Measurements from ENCODE around the gene MAP2.

MAP2 gene

GRCh38 chr2:209741953-209742352 lies 318.1 kb downstream of the MAP2 start:
- no peak for DNase-seq

DNA sequence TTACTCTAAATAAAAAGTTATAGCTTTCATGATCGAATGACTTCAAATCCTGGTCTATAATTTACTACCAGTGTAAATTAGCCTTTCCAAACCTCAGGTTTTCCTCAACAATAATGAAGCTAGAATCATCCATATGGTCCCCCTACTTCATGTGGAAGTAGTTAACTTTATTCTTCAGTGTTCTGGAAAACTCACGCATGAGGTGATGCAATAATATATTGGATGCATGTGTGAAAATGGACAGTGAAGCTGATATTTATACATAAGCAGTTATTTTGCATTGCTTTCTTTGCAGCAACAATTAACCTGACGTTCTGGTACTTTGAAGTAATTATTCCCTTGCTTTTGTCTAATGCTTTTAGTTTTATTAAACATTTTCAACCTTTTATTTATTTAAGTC lies 329.2 kb downstream of the MAP2 start:
- no peak for DNase-seq

GRCh38 chr2:209757163-209757562 lies 333.3 kb downstream of the MAP2 start:
- no peak for DNase-seq

DNA sequence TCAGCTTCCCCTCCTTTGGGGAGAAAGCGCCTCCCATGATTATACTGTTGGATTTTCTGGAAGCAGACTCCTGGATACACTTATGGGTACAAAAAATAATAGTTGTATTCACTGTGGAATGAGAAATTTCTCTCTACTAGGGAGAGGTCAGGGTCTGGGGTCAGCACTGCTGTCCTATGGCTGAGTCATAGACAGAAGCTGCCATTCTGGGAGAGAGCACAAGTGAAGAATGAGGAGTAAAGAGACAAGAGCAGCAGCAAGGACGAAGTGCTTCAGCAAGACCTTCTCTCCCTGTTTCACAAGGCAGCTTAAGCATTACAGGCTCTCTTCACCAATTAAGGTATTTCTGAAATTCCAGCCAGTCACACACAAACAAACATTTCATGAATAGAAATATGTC lies 337.7 kb downstream of the MAP2 start:
- DNase-seq, result no peak

DNA sequence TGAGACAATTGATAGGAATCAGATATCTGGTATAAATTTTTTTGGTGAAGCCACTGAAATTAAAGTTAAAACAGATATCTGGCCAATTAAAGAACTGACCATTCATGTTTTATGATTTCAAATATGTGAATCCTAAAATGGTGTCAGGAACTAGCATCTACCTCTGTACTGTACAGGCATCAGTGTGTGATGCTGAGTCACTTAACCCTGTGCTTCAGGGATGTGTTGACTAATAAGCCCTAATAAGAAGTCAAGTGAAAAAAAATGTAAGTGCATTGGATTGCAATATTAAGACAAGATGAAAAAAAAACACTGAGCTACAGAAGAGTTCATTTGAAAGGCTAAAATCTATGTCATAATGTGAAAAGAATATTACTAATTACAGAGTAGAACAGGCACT lies 338.7 kb downstream of the MAP2 start:
- DNase-seq, result no peak

- no peak for DNase-seq
Measured at GRCh38 chr2:209763106-209763505, 339.3 kb downstream of the MAP2 start.

GRCh38 chr2:209766613-209767012 lies 342.8 kb downstream of the MAP2 start:
- no peak for DNase-seq

DNA sequence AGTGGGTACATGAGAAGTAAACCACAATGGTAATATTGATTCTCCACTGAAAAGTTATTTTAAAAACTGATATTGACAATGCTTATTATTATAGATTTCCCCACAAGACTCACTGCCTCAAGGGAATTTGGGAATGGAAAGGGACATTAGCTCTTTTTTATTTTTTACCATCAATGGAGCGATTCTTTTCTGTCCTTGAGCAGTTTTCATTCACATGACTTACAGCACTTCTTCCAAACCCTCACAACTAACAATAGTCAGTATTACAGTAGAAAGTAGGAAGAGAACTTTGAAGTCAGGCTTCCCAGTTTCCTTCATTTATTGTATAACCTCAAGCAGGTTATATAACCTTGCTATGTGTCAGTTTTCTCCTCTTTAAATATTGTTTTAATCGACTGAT lies 343.5 kb downstream of the MAP2 start:
- no peak for DNase-seq

DNA sequence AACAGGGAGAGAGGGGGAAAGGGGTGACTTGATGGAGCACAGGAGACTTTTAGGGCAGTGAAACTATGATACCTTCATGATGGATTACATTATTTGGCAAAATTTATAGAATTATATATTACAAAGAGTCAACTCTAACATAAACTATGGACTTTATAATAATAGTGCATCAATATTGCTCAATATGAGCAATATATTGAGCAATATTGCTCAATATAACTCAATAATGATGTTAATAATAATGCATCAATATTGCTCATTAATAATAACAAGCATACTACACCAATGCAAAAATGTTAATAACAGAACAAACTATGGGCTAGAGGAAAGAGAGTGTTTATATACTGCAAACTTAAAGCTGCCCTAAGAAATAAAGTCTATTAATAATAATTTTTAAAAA lies 344.7 kb downstream of the MAP2 start:
- no peak for DNase-seq

GRCh38 chr2:209771474-209772289 lies 347.8 kb downstream of the MAP2 start, which contains the start of gene UNC80:
TSS of gene UNC80 (plus strand) at chr2:209771832. CDS start at chr2:209772073, 241 bp downstream.
- DNase-seq, result no peak

DNA sequence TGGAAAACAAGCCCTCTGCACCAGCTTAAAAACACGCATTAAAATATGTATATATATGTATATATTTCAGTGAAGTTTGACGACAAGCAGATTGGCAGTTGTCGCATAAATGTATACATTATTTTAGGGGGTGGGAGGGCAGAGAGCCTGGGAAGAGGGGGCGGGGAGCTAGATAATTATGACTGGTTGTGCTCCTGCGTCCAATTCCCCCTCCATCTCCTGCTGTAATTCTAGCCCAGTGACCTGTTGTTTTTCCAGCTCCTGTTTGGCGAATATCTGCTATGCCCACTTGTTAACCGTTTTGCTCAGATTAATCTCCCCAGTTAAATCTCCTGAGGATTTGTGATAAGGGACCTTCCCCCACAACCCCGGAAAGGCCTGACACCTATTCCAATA lies 348.4 kb downstream of the MAP2 start:
- DNase-seq, result peak; percentile 22

- DNase-seq, result no peak
Measured at GRCh38 chr2:209773377-209773776, 349.5 kb downstream of the MAP2 start.
